HL-60 (cell line): Measurements from ENCODE around the gene CNTNAP5.

Experiments used
- DNase-seq, 2 experiments: peaks; one replicate each; pipeline ENCODE4 v3.0.0-alpha.2; 2010 to 2020; ENCODE audit warnings: low read depth in 1 of 2, low spot score in 1 of 2
- H3K27ac ChIP-seq: fragments of 250-450 bp; sonication (Bioruptor Pico); replicated peaks from 2 replicates; pipeline ENCODE4 v1.5.1; 2020; ENCODE audit warnings: mild to moderate bottlenecking, moderate library complexity
- H3K27me3 ChIP-seq: fragments of 250-450 bp; sonication (Bioruptor Pico); 2 replicates; pipeline ENCODE4 v1.5.1; 2021; ENCODE audit warnings: mild to moderate bottlenecking, moderate library complexity; ENCODE audit not compliant: insufficient read depth, poor library complexity, severe bottlenecking
- H3K4me3 ChIP-seq: replicated peaks from 2 replicates; pipeline ENCODE4 v1.5.1; 2011; ENCODE audit warnings: mild to moderate bottlenecking, control low read depth, low read length; ENCODE audit not compliant: insufficient read depth
- GABPA ChIP-seq: IDR thresholded peaks from 2 replicates; pipeline ENCODE4 v1.6.1; 2012; ENCODE audit warnings: low read depth
- POLR2AphosphoS5 ChIP-seq: IDR thresholded peaks from 2 replicates; pipeline ENCODE4 v1.6.1; 2012; ENCODE audit warnings: low read depth
- SPI1 ChIP-seq: IDR thresholded peaks from 2 replicates; pipeline ENCODE4 v1.6.1; 2012; ENCODE audit warnings: low read depth, mild to moderate bottlenecking, borderline replicate concordance
- TF ChIP-seq, protein P1 (sequence below): IDR thresholded peaks from 2 replicates; pipeline ENCODE4 v1.6.1; 2012; ENCODE audit warnings: low read depth; ENCODE audit not compliant: insufficient replicate concordance
- TF ChIP-seq, protein P2 (sequence below): IDR thresholded peaks from one replicate; pipeline ENCODE4 v1.5.1; 2011; ENCODE audit warnings: low read length, control low read depth, inconsistent platforms; ENCODE audit not compliant: insufficient read depth

CNTNAP5 gene

DNA sequence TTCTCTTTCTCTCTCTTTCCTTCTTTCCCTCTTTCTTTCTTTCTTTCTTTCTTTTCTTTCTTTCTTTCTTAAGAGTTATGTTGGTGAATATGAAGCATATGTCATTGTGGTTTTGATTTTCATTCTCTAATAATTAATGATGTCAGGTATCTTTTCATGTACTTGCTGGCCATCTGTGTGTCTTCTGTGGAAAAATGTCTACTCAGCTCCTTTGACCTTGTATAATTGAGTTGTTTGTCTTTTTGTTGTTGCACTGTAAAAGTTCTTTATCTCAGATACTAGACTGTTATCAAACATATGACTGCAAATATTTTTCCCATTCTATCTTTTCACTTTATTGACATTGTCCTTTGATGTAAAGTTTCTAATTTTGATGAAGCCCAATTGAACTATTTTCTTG lies 645.1 kb downstream of the CNTNAP5 start:
- TF ChIP-seq SPI1 (no peak), GABPA (no peak)
- DNase-seq = no peak
- H3K4me3 ChIP-seq = no peak overlapping the region
- no peak overlapping the region for H3K27ac ChIP-seq
- H3K27me3 ChIP-seq = no peaks in the 10 kb centered on the region

DNA sequence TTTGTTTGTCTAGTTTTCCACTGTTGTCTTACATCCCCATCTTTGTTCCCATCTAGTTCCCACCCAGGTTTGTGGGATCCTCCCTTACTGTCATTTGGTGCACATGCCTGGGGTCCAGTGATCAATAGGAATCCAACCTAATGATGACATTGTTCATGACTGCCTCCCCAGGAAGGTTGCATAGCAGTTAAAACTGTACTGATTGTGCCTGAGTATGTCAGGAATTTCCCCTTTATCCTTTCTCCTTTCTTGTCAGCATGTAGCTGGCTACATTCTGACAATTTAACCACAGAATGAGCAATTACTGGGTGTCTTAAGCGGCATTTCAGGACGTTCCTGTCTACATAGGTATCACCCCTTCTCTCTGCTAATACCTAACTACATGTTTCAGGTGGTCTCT lies 653.0 kb downstream of the CNTNAP5 start:
- no peak for TF ChIP-seq POLR2AphosphoS5
- no peak for TF ChIP-seq GABPA
- TF ChIP-seq, protein P1, sequence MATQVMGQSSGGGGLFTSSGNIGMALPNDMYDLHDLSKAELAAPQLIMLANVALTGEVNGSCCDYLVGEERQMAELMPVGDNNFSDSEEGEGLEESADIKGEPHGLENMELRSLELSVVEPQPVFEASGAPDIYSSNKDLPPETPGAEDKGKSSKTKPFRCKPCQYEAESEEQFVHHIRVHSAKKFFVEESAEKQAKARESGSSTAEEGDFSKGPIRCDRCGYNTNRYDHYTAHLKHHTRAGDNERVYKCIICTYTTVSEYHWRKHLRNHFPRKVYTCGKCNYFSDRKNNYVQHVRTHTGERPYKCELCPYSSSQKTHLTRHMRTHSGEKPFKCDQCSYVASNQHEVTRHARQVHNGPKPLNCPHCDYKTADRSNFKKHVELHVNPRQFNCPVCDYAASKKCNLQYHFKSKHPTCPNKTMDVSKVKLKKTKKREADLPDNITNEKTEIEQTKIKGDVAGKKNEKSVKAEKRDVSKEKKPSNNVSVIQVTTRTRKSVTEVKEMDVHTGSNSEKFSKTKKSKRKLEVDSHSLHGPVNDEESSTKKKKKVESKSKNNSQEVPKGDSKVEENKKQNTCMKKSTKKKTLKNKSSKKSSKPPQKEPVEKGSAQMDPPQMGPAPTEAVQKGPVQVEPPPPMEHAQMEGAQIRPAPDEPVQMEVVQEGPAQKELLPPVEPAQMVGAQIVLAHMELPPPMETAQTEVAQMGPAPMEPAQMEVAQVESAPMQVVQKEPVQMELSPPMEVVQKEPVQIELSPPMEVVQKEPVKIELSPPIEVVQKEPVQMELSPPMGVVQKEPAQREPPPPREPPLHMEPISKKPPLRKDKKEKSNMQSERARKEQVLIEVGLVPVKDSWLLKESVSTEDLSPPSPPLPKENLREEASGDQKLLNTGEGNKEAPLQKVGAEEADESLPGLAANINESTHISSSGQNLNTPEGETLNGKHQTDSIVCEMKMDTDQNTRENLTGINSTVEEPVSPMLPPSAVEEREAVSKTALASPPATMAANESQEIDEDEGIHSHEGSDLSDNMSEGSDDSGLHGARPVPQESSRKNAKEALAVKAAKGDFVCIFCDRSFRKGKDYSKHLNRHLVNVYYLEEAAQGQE = no peak
- TF ChIP-seq SPI1 = no peak
- TF ChIP-seq, protein P2, sequence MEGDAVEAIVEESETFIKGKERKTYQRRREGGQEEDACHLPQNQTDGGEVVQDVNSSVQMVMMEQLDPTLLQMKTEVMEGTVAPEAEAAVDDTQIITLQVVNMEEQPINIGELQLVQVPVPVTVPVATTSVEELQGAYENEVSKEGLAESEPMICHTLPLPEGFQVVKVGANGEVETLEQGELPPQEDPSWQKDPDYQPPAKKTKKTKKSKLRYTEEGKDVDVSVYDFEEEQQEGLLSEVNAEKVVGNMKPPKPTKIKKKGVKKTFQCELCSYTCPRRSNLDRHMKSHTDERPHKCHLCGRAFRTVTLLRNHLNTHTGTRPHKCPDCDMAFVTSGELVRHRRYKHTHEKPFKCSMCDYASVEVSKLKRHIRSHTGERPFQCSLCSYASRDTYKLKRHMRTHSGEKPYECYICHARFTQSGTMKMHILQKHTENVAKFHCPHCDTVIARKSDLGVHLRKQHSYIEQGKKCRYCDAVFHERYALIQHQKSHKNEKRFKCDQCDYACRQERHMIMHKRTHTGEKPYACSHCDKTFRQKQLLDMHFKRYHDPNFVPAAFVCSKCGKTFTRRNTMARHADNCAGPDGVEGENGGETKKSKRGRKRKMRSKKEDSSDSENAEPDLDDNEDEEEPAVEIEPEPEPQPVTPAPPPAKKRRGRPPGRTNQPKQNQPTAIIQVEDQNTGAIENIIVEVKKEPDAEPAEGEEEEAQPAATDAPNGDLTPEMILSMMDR = no peak
- no peaks in the 10 kb centered on the region for H3K27me3 ChIP-seq
- DNase-seq = no peak

DNA sequence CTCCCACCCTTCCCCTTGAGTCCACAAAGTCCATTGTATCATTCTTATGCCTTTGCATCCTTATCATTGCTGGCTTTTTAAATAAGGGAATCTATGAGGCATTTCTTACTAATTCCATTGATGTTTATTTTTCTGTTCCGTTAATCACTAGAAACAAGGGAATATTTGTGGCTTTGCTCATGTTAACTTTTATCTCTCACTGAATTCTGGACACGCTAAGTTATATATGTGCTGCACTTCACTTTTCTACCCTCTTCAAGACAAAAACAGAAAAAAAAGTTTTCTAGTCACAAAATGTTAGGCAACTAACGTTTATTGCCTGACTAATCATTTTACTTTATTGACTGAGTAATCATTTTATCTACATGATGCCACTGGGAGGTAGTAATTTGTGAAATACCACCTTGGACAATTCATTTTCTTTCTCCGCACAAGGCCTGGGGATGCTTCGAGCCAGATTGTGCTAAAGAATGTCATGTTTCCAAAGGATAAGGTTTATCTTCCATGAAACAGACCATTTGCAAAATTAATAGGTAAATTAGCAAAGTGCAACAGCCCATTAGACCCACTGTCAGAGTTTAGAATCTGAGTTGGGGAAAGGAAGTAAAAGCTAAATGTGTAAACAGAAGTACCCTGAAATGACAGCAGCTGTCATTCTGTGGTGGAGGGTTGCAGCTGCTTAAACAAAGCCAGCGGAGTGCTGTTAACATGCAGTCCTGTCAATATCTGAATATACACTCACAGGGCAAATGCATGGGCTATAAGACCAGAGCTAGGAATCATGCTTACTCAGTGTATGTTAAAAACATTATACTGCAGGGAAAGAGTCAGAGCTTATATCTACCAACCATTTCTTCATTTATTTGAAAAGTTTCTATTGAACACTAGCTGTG lies 658.7 kb downstream of the CNTNAP5 start:
- TF ChIP-seq POLR2AphosphoS5 (no peak), SPI1 (no peak), GABPA (no peak)
- TF ChIP-seq, protein P2 = no peak
- no peak for DNase-seq
- H3K4me3 ChIP-seq = no peak overlapping the region

More for the DNA sequence above, 653.0 kb downstream of the CNTNAP5 start:
- H3K4me3 ChIP-seq = no peak overlapping the region
- H3K27ac ChIP-seq = no peak overlapping the region

DNA sequence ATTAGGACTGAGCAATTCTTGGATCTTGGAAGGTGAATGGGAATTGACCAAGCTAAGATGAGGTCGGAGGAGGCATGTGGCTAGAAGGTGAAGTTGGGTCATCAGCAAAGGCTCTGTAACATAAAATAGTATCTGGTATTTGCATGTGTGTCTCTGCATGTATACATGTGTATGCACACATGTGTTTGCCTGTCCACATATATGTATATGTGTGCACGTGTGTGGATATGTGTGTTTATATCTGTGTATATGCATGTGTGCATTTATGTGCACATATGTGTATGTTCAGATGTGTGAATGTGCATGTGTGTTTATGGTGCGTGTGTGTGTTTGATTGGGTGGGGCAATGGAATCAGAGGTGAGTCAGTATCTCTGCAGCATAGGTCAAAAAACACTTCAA lies 664.3 kb downstream of the CNTNAP5 start:
- H3K4me3 ChIP-seq = no peak overlapping the region
- no peak overlapping the region for H3K27ac ChIP-seq
- TF ChIP-seq POLR2AphosphoS5 (no peak), GABPA (no peak), SPI1 (no peak)
- TF ChIP-seq, protein P1 = no peak
- TF ChIP-seq, protein P2 = no peak
- H3K27me3 ChIP-seq = no peaks in the 10 kb centered on the region
- no peak for DNase-seq

More for the DNA sequence above, 658.7 kb downstream of the CNTNAP5 start:
- Histone ChIP-seq H3K27me3 (no peaks in the 10 kb centered on the region), H3K27ac (no peak overlapping the region)
